ENCODE data around the gene DOK5.

DNA sequence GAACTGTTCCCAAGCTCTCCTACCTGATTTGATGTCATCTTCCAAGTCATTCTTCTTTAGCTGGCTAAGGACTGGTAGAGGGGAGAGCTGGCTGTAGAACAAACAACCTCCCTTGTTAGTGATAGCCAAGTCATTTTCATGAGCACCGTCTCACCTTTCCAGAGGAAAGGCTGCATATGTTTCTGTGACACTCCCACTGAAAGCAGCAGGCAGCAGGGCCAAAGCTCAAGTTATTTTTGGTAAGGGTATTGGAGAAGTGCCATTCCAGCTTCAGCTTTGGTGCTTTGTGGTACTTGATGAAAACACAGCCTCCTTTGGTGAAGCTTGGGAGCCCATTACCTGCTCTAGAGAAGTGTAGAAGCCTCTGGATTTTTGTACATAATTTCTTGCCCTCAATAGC is 5.4 kb upstream of the DOK5 start:
- no peak for TF ChIP-seq EZH2phosphoT487 (IDR thresholded peaks at IDR 0.05; ENCODE audit: borderline replicate concordance)
- TF ChIP-seq, protein P1, sequence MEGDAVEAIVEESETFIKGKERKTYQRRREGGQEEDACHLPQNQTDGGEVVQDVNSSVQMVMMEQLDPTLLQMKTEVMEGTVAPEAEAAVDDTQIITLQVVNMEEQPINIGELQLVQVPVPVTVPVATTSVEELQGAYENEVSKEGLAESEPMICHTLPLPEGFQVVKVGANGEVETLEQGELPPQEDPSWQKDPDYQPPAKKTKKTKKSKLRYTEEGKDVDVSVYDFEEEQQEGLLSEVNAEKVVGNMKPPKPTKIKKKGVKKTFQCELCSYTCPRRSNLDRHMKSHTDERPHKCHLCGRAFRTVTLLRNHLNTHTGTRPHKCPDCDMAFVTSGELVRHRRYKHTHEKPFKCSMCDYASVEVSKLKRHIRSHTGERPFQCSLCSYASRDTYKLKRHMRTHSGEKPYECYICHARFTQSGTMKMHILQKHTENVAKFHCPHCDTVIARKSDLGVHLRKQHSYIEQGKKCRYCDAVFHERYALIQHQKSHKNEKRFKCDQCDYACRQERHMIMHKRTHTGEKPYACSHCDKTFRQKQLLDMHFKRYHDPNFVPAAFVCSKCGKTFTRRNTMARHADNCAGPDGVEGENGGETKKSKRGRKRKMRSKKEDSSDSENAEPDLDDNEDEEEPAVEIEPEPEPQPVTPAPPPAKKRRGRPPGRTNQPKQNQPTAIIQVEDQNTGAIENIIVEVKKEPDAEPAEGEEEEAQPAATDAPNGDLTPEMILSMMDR (conservative IDR thresholded peaks at IDR 0.05; ENCODE audit: low read length), result no peak

Measured in Loucy (cell line).